Measurements from ENCODE around the gene CPNE5. TPM values are rescaled to one million over a fixed set of nuclear protein-coding genes. Genes with fewer than 3 reads are reported as not detected.

The CPNE5 gene
- total and polyA plus RNA-seq, 4 donors: 0.20 to 13.1 (median 7.9) TPM; not detected in 1

DNA sequence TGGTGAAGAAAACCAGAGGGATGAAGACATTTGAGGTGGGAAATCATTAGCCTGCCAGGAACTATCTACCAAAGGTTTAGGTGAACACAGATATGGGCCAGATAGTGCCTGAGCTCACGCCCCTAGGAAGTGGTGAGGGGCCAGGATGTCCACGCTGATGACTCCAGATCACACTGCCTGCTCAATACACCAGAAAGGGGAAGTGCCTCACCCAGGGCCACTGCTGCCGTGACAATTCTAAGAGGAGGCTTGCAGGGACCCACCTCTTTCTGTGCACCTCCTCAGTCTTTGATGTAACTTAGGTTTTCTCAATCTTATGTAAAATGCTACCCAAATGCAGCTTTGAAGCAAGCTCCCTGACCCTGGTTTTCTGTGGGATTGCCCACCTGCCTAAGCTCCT is 147.0 kb downstream of the CPNE5 start:
- H3K27me3 ChIP-seq (ENCODE audit: control insufficient read depth in 1 of 2, insufficient read depth in 2 of 2, low read length in 1 of 2): no peaks in the 10 kb centered on the region
- 92% methylated on average over 3 of the region's 3 CpGs for WGBS, 2 donors
- no peak for ATAC-seq (ENCODE audit: low FRiP score)
- no peaks in the 10 kb centered on the region for H3K36me3 ChIP-seq (ENCODE audit: control insufficient read depth in 1 of 2, insufficient read depth in 2 of 2, low read length in 1 of 2)
- H3K4me3 ChIP-seq (ENCODE audit: low read length in 2 of 2): no peak overlapping the region
- no peaks in the 10 kb centered on the region for H3K4me1 ChIP-seq (ENCODE audit: control insufficient read depth in 1 of 2, insufficient read depth in 2 of 2, low read length in 2 of 2)
- no peak for DNase-seq
- H3K27ac ChIP-seq (ENCODE audit: low read depth in 1 of 2, low read length in 2 of 2): no peak overlapping the region
- intact Hi-C loops (cut with DNase I): loop anchor here in 1 of 2 donors (5.0 kb wide), 1 partner anchor 65 kb away; no protein-coding TSS in a partner anchor
- no peaks in the 10 kb centered on the region for H3K9me3 ChIP-seq (ENCODE audit: control insufficient read depth, low read length)

DNA sequence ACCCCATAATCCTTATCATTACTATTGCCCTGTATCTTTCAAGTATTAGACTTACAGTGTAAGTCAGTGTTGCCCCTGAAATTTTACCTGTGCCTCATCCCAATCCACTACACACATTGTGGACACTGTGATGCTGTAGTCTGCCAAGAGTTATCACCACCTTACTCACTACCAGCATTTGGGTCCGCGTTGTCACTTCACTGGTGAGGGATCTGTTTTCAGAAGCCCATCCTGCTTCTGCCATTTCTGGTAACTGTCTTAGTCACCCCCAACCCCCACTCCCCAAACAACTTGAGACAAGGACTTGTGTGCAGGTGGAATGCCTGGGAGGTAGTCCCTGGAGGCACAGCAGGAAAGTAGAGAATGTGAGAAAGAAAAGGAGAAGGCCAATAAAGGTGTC is 147.6 kb downstream of the CPNE5 start:
- intact Hi-C loops (cut with DNase I): loop anchor here in 1 of 2 donors (5.0 kb wide), 1 partner anchor 66 kb away; no protein-coding TSS in a partner anchor
- Histone ChIP-seq H3K27ac (ENCODE audit: low read depth in 1 of 2, low read length in 2 of 2) (no peak overlapping the region), H3K4me1 (ENCODE audit: control insufficient read depth in 1 of 2, insufficient read depth in 2 of 2, low read length in 2 of 2) (no peaks in the 10 kb centered on the region), H3K36me3 (ENCODE audit: control insufficient read depth in 1 of 2, insufficient read depth in 2 of 2, low read length in 1 of 2) (peaks cover 0 to 3% of the 10 kb centered on the region in 2 donors), H3K4me3 (ENCODE audit: low read length in 2 of 2) (no peak overlapping the region), H3K27me3 (ENCODE audit: control insufficient read depth in 1 of 2, insufficient read depth in 2 of 2, low read length in 1 of 2) (no peaks in the 10 kb centered on the region), H3K9me3 (ENCODE audit: control insufficient read depth, low read length) (no peaks in the 10 kb centered on the region)
- WGBS, 2 donors: 95 to 99% methylated on average over 2 of the region's 2 CpGs
- ATAC-seq (ENCODE audit: low FRiP score): no peak
- no peak for DNase-seq

DNA sequence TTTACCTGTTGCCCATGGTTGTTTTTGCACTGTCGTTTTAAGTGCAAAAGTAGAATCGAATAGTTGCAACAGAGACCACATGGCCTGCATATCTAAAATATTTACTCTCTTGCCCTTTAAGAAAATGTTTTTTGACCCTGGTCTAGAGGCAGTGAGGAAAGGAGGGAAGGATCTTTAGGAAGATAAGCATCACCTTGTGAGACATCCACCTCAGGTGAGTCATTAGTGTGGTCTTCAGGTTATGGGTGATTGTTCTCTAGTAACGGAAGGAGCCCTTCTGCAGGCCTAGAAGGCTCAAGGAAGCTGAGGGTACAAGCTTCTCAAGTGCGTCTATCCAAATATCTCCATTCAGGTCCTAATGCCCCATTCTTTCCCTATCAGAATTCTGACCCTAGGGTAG is 148.2 kb downstream of the CPNE5 start:
- Histone ChIP-seq H3K36me3 (ENCODE audit: control insufficient read depth in 1 of 2, insufficient read depth in 2 of 2, low read length in 1 of 2) (peaks cover 0 to 9% of the 10 kb centered on the region in 2 donors), H3K4me1 (ENCODE audit: control insufficient read depth in 1 of 2, insufficient read depth in 2 of 2, low read length in 2 of 2) (no peaks in the 10 kb centered on the region), H3K4me3 (ENCODE audit: low read length in 2 of 2) (no peak overlapping the region), H3K9me3 (ENCODE audit: control insufficient read depth, low read length) (no peaks in the 10 kb centered on the region), H3K27me3 (ENCODE audit: control insufficient read depth in 1 of 2, insufficient read depth in 2 of 2, low read length in 1 of 2) (no peaks in the 10 kb centered on the region), H3K27ac (ENCODE audit: low read depth in 1 of 2, low read length in 2 of 2) (no peak overlapping the region)
- no peak for DNase-seq
- 94% methylated on average over 4 of the region's 4 CpGs for WGBS, 2 donors
- intact Hi-C loops (cut with DNase I): loop anchor here in 1 of 2 donors (5.0 kb wide), 1 partner anchor 66 kb away; no protein-coding TSS in a partner anchor
- no peak for ATAC-seq (ENCODE audit: low FRiP score)

Other genes starting within 250 kb of the CPNE5 start
- 100 to 1,000 TPM; 190 to 197 TPM for gene SRSF3, start 245.1 kb downstream of the CPNE5 start, total RNA-seq
- gene SRSF3, start 245.1 kb downstream of the CPNE5 start, polyA plus RNA-seq: 100 to 1,000 TPM; 160 to 193 TPM
- gene CDKN1A, start 160.7 kb downstream of the CPNE5 start, total RNA-seq: 100 to 1,000 TPM; 132 to 296 TPM
- gene CDKN1A, start 160.7 kb downstream of the CPNE5 start, polyA plus RNA-seq: 100 to 1,000 TPM; 133 to 149 TPM
- gene RAB44, start 141.6 kb downstream of the CPNE5 start, total RNA-seq: under 1 TPM; 0.29 to 0.66 TPM
- not detected for gene RAB44, start 141.6 kb downstream of the CPNE5 start, polyA plus RNA-seq
- gene PPIL1, start 35.4 kb upstream of the CPNE5 start, total RNA-seq: 10 to 100 TPM; 12.0 to 13.4 TPM
- 10 to 100 TPM in 1 of 2 donors, 1 to 10 TPM in 1; 9.6 to 33.7 TPM for gene PPIL1, start 35.4 kb upstream of the CPNE5 start, polyA plus RNA-seq
- gene C6orf89, start 46.5 kb upstream of the CPNE5 start, total RNA-seq: 10 to 100 TPM; 56.9 to 59.7 TPM
- gene C6orf89, start 46.5 kb upstream of the CPNE5 start, polyA plus RNA-seq: 10 to 100 TPM; 16.7 to 22.8 TPM
- 100 to 1,000 TPM in 1 of 2 donors, 10 to 100 TPM in 1; 38.7 to 383 TPM for gene PI16, start 115.3 kb upstream of the CPNE5 start, total RNA-seq
- gene PI16, start 115.3 kb upstream of the CPNE5 start, polyA plus RNA-seq: 1 to 10 TPM in 1 of 2 donors, not detected in 1; 4.4 TPM
- gene MTCH1, start 146.8 kb upstream of the CPNE5 start, total RNA-seq: 100 to 1,000 TPM; 171 to 180 TPM
- 100 to 1,000 TPM; 152 to 193 TPM for gene MTCH1, start 146.8 kb upstream of the CPNE5 start, polyA plus RNA-seq
- gene FGD2, start 166.2 kb upstream of the CPNE5 start, total RNA-seq: 10 to 100 TPM; 19.9 to 33.9 TPM
- gene FGD2, start 166.2 kb upstream of the CPNE5 start, polyA plus RNA-seq: 10 to 100 TPM in 1 of 2 donors, 1 to 10 TPM in 1; 2.2 to 12.9 TPM

All from aorta (tissue), 5 donors.